HUES64 (cell line): ENCODE data around the gene STEAP1B.
"Not testable (repeated sequence)": the region's sequence is repeated elsewhere in the genome, so short reads cannot be mapped to it uniquely, and the experiment has no call there.

Experiments used
- H3K27ac ChIP-seq: 2 replicates; pipeline ENCODE4 v1.7.0; 2013; ENCODE audit warnings: low read depth, low read length, inconsistent platforms
- H3K27me3 ChIP-seq: 2 replicates; pipeline ENCODE4 v1.6.1; 2013; ENCODE audit warnings: mild to moderate bottlenecking, low read length; ENCODE audit not compliant: insufficient read depth
- H3K36me3 ChIP-seq: 2 replicates; pipeline ENCODE4 v1.6.1; 2013; ENCODE audit warnings: mild to moderate bottlenecking, low read length; ENCODE audit not compliant: insufficient read depth
- H3K4me1 ChIP-seq: 2 replicates; pipeline ENCODE4 v1.6.1; 2013; ENCODE audit warnings: mild to moderate bottlenecking, low read length, moderate library complexity; ENCODE audit not compliant: insufficient read depth
- H3K4me3 ChIP-seq: 2 replicates; pipeline ENCODE4 v1.5.1; 2013; ENCODE audit warnings: mild to moderate bottlenecking, low read length, moderate library complexity
- H3K9ac ChIP-seq: 2 replicates; pipeline ENCODE4 v1.6.1; 2013; ENCODE audit warnings: mild to moderate bottlenecking, low read depth, low read length
- H3K9me3 ChIP-seq: 2 replicates; pipeline ENCODE4 v1.6.1; 2013; ENCODE audit warnings: low read depth, low read length; ENCODE audit not compliant: insufficient read depth
- WGBS: fragments of 150-250, 120-280 bp; methylation state at CpG from one replicate; pipeline ENCODE4 v1.1.7; 2013; ENCODE audit warnings: missing lambda C conversion rate; 5-methylcytosine and 5-hydroxymethylcytosine counted together

The STEAP1B gene

GRCh38 chr7:22442187-22442881 is 57.7 kb downstream of the STEAP1B start:
- Histone ChIP-seq H3K9ac (no peak overlapping the region), H3K9me3 (no peaks in the 10 kb centered on the region), H3K27me3 (no peaks in the 10 kb centered on the region), H3K4me1 (peaks cover 29% of the 10 kb centered on the region), H3K36me3 (no peaks in the 10 kb centered on the region), H3K4me3 (no peak overlapping the region), H3K27ac (no peak overlapping the region)
- 69% methylated on average over 8 of the region's 8 CpGs for WGBS

DNA sequence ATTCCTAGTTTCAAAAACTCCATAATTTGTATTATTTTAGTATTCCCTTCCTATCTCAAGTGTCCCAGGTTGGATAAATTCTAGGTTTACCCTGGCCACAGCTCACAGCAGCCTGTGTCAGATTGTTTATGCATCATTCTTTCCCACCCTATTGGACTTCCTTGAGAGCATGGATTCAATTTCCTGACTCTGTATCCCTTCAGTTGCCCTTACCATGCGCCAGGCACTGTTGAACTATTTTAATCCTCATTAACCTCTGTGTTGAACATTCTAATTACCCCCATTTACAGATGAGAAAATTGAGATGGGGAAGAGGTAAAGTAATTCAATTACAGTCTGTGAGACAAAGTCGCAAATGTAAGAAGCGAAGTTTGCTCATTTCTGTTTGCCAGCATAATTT is 58.8 kb downstream of the STEAP1B start:
- H3K36me3 ChIP-seq: no peaks in the 10 kb centered on the region
- H3K27me3 ChIP-seq: no peaks in the 10 kb centered on the region
- no peaks in the 10 kb centered on the region for H3K9me3 ChIP-seq
- H3K4me1 ChIP-seq: peaks cover 26% of the 10 kb centered on the region
- no peak overlapping the region for H3K27ac ChIP-seq
- WGBS: 96% methylated on average over 3 of the region's 3 CpGs
- H3K4me3 ChIP-seq: no peak overlapping the region
- H3K9ac ChIP-seq: no peak overlapping the region

DNA sequence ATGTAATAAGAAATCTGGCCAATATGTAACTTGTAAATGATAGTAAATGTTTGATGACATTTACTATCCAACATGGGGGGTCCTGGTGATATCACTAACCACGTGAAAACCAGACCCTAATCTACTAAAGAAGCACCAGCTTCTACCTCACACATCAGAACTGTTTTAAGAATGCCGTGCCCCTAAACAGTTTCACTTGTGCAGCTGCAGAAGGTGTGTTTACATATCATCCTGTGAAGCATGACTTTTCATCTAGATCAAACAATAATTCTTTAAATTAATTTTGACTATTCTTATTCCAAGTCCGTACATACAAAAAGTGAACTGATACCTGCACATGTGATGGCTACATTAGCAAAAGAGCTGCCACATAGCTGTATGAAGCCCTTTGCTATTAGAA is 61.0 kb downstream of the STEAP1B start:
- WGBS: 92% methylated on average over 3 of the region's 3 CpGs

GRCh38 chr7:22436552-22436951 is 63.4 kb downstream of the STEAP1B start:
- H3K9me3 ChIP-seq, H3K4me3 ChIP-seq, H3K36me3 ChIP-seq, H3K27ac ChIP-seq, H3K9ac ChIP-seq, H3K27me3 ChIP-seq: not testable (repeated sequence)
- peaks cover 26% of the 10 kb centered on the region for H3K4me1 ChIP-seq
- WGBS: 95% methylated on average over 3 of the region's 4 CpGs

More for the DNA sequence above, 61.0 kb downstream of the STEAP1B start:
- H3K4me1 ChIP-seq: peaks cover 20% of the 10 kb centered on the region
- no peak overlapping the region for H3K9ac ChIP-seq
- H3K36me3 ChIP-seq: no peaks in the 10 kb centered on the region
- H3K27ac ChIP-seq: no peak overlapping the region
- no peaks in the 10 kb centered on the region for H3K27me3 ChIP-seq
- no peak overlapping the region for H3K4me3 ChIP-seq
- H3K9me3 ChIP-seq: no peaks in the 10 kb centered on the region

- Histone ChIP-seq H3K27me3 (no peaks in the 10 kb centered on the region), H3K9me3 (no peaks in the 10 kb centered on the region), H3K4me1 (peaks cover 26% of the 10 kb centered on the region), H3K36me3 (no peaks in the 10 kb centered on the region), H3K9ac (no peak overlapping the region), H3K27ac (no peak overlapping the region), H3K4me3 (no peak overlapping the region)
- 97% methylated on average over 8 of the region's 8 CpGs for WGBS
Measured at GRCh38 chr7:22435720-22436119, 64.3 kb downstream of the STEAP1B start.

DNA sequence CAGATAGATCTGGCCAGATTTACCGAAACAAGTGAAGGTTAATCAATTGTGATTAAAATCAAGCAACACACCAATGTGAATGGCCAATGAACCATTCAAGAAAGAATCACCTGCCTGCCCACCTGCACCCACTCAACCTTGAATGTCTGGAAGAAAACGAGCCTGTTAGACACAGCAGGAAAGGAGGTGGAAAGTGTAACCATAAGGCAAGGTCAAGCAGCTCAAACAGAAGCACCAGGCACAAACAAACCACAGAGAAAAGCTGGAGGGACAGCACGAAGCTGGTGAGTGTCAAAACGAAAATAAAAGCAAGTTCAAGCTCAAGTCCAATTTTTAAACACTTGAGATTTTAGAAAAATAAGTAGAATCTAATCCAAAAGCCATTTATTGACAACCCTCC is 64.9 kb downstream of the STEAP1B start:
- no peak overlapping the region for H3K9ac ChIP-seq
- H3K4me1 ChIP-seq: peaks cover 26% of the 10 kb centered on the region
- WGBS: 80% methylated on average over 4 of the region's 4 CpGs
- H3K27ac ChIP-seq: no peak overlapping the region
- H3K36me3 ChIP-seq: no peaks in the 10 kb centered on the region
- no peak overlapping the region for H3K4me3 ChIP-seq
- no peaks in the 10 kb centered on the region for H3K9me3 ChIP-seq
- H3K27me3 ChIP-seq: no peaks in the 10 kb centered on the region

GRCh38 chr7:22433710-22434460 is 66.1 kb downstream of the STEAP1B start:
- Histone ChIP-seq H3K27ac (peak overlapping the region; percentile 93), H3K9me3 (no peaks in the 10 kb centered on the region), H3K4me1 (peaks cover 26% of the 10 kb centered on the region), H3K9ac (peak overlapping the region; percentile 64), H3K36me3 (no peaks in the 10 kb centered on the region), H3K27me3 (no peaks in the 10 kb centered on the region), H3K4me3 (peak overlapping the region; percentile 24; the same call in 1 of the 2 replicates)
- WGBS: 61% methylated on average over 11 of the region's 11 CpGs

- H3K27ac ChIP-seq: peak overlapping the region; percentile 93
- peak overlapping the region; percentile 64 for H3K9ac ChIP-seq
- H3K4me3 ChIP-seq: peak overlapping the region; percentile 24; the same call in 1 of the 2 replicates
- WGBS: 77% methylated on average over 1 of the region's 2 CpGs
- H3K9me3 ChIP-seq, H3K27me3 ChIP-seq, H3K36me3 ChIP-seq: not testable (repeated sequence)
- peaks cover 26% of the 10 kb centered on the region for H3K4me1 ChIP-seq
Measured at GRCh38 chr7:22433165-22433700, 66.8 kb downstream of the STEAP1B start.

DNA sequence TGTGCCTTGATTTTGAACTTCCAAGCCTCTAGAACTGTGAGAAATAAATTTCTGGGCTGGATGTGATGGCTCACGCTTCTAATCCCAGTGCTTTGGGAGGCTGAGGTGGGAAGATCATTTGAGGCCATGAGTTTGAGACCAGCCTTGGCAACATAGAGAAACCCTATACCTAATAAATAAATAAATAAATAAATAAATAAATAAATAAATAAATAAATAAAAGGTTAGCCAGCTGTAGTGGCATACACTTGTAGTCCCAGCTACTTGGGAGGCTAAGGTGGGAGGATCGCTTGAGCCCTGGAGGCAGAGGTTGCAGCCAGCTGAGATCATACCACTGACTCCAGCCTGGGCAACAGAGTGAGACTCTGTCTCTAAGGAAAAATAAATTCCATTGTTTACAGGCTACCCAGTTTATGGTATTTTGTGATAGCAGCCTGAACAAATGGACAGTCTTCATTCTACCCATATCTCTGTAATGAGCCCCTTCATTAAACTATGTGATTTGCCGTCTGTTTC is 67.7 kb downstream of the STEAP1B start:
- Histone ChIP-seq H3K9me3 (no peaks in the 10 kb centered on the region), H3K27me3 (no peaks in the 10 kb centered on the region), H3K4me3 (no peak overlapping the region), H3K4me1 (peaks cover 26% of the 10 kb centered on the region), H3K27ac (peak overlapping the region; percentile 90), H3K9ac (peak overlapping the region; percentile 44; the same call in 1 of the 2 replicates), H3K36me3 (no peaks in the 10 kb centered on the region)
- WGBS: 93% methylated on average over 3 of the region's 3 CpGs

DNA sequence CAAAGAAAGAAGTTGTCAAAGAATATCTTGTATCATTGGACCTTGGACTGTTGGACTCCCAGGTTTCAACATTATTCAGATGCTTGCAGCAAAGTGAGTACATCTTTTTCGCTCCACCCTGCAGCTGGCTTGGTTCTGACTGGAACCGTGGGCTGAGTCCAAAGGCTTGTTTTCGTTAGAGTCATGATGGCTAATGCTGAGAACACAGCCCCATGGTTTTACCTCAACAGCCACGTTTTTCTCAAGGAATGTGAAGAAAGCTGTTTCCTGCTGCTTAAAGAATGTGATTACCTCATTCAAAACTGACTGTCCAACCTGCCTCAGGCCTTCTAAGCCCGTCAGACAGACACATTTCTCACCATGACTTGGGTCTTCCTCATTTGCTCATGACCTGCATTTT is 69.5 kb downstream of the STEAP1B start:
- H3K4me1 ChIP-seq: peaks cover 31% of the 10 kb centered on the region
- H3K27ac ChIP-seq: no peak overlapping the region
- no peaks in the 10 kb centered on the region for H3K36me3 ChIP-seq
- 85% methylated on average over 5 of the region's 5 CpGs for WGBS
- no peaks in the 10 kb centered on the region for H3K27me3 ChIP-seq
- no peak overlapping the region for H3K4me3 ChIP-seq
- no peak overlapping the region for H3K9ac ChIP-seq
- no peaks in the 10 kb centered on the region for H3K9me3 ChIP-seq

- H3K9me3 ChIP-seq: no peaks in the 10 kb centered on the region
- H3K36me3 ChIP-seq: no peaks in the 10 kb centered on the region
- H3K27ac ChIP-seq: no peak overlapping the region
Measured at GRCh38 chr7:22429386-22429785, 70.6 kb downstream of the STEAP1B start.

More at GRCh38 chr7:22429386-22429785, 70.6 kb downstream of the STEAP1B start:
- WGBS: no CpG with 5 or more reads among the region's 2 CpGs
- Histone ChIP-seq H3K9ac (no peak overlapping the region), H3K4me3 (no peak overlapping the region), H3K27me3 (no peaks in the 10 kb centered on the region), H3K4me1 (peaks cover 24% of the 10 kb centered on the region)
